ENCODE measurements around the gene BPGM.
"Not testable (repeated sequence)": the region's sequence is repeated elsewhere in the genome, so short reads cannot be mapped to it uniquely, and the experiment has no call there.

Gene BPGM

GRCh38 chr7:134662871-134663205 is 16.2 kb downstream of the BPGM start:
- DNase-seq (ENCODE audit: low read depth in 2 of 2): no peak

- not testable (repeated sequence) for DNase-seq (ENCODE audit: low read depth in 2 of 2)
Observed at GRCh38 chr7:134665045-134665444, 18.4 kb downstream of the BPGM start.

GRCh38 chr7:134667899-134668298 is 21.2 kb downstream of the BPGM start:
- no peak for DNase-seq (ENCODE audit: low read depth in 2 of 2)

- no peak for DNase-seq (ENCODE audit: low read depth in 2 of 2)
Observed at GRCh38 chr7:134669388-134669787, 22.7 kb downstream of the BPGM start.

GRCh38 chr7:134669845-134670373 is 23.3 kb downstream of the BPGM start:
- DNase-seq (ENCODE audit: low read depth in 2 of 2): peak; percentile 50 to 52

GRCh38 chr7:134671609-134672008 is 25.0 kb downstream of the BPGM start:
- DNase-seq (ENCODE audit: low read depth in 2 of 2): no peak

GRCh38 chr7:134674424-134674823 is 27.8 kb downstream of the BPGM start:
- DNase-seq (ENCODE audit: low read depth in 2 of 2): no peak

- no peak for DNase-seq (ENCODE audit: low read depth in 2 of 2)
Observed at GRCh38 chr7:134676743-134677142, 30.1 kb downstream of the BPGM start.

- no peak for DNase-seq (ENCODE audit: low read depth in 2 of 2)
Observed at GRCh38 chr7:134678115-134678514, 31.5 kb downstream of the BPGM start.

GRCh38 chr7:134679006-134679405 is 32.4 kb downstream of the BPGM start:
- no peak for DNase-seq (ENCODE audit: low read depth in 2 of 2)

- DNase-seq (ENCODE audit: low read depth in 2 of 2): no peak
Observed at GRCh38 chr7:134684165-134684564, 37.5 kb downstream of the BPGM start.

- DNase-seq (ENCODE audit: low read depth in 2 of 2): no peak
Observed at GRCh38 chr7:134685250-134685649, 38.6 kb downstream of the BPGM start.

GRCh38 chr7:134686786-134687185 is 40.1 kb downstream of the BPGM start:
- DNase-seq (ENCODE audit: low read depth in 2 of 2): no peak

GRCh38 chr7:134689550-134689949 is 42.9 kb downstream of the BPGM start:
- not testable (repeated sequence) for DNase-seq (ENCODE audit: low read depth in 2 of 2)

- DNase-seq (ENCODE audit: low read depth in 2 of 2): no peak
Observed at GRCh38 chr7:134690016-134690415, 43.4 kb downstream of the BPGM start.

- no peak for DNase-seq (ENCODE audit: low read depth in 2 of 2)
Observed at GRCh38 chr7:134690614-134691504, 44.2 kb downstream of the BPGM start.

GRCh38 chr7:134691546-134692343 is 45.1 kb downstream of the BPGM start:
- no peak for DNase-seq (ENCODE audit: low read depth in 2 of 2)

GRCh38 chr7:134692344-134692705 is 45.7 kb downstream of the BPGM start:
- DNase-seq (ENCODE audit: low read depth in 2 of 2): no peak

GRCh38 chr7:134693256-134693655 is 46.6 kb downstream of the BPGM start:
- DNase-seq (ENCODE audit: low read depth in 2 of 2): peak in 1 of 2 donors; percentile 26

- DNase-seq (ENCODE audit: low read depth in 2 of 2): no peak
Observed at GRCh38 chr7:134694299-134694698, 47.6 kb downstream of the BPGM start.

GRCh38 chr7:134694767-134695166 is 48.1 kb downstream of the BPGM start:
- no peak for DNase-seq (ENCODE audit: low read depth in 2 of 2)

GRCh38 chr7:134695321-134695860 is 48.7 kb downstream of the BPGM start:
- no peak for DNase-seq (ENCODE audit: low read depth in 2 of 2)
